Fibroblast of pulmonary artery (primary cell): Measurements from ENCODE around the gene PLXNA4.
A peak's percentile ranks its signal among the peaks of the same experiment; 100 is the strongest.

Experiments
- DNase-seq: peaks from one replicate; pipeline ENCODE4 v3.0.0-alpha.2; 2010; ENCODE audit warnings: low read depth
- H3K4me3 ChIP-seq: replicated peaks from 2 replicates; pipeline ENCODE4 v1.5.1; 2011; ENCODE audit warnings: low read depth, mild to moderate bottlenecking, control low read depth, low read length, moderate library complexity
- CTCF ChIP-seq: IDR thresholded peaks from 2 replicates; pipeline ENCODE4 v1.5.1; 2011; ENCODE audit warnings: mild to moderate bottlenecking, control low read depth, low read length, inconsistent platforms; ENCODE audit errors: missing control alignments

The PLXNA4 gene

GRCh38 chr7:132254455-132254854, 321.8 kb downstream of the PLXNA4 start:
- DNase-seq = no peak

GRCh38 chr7:132252793-132253100, 323.5 kb downstream of the PLXNA4 start:
- H3K4me3 ChIP-seq = no peak overlapping the region
- TF ChIP-seq CTCF = no peak
- DNase-seq = no peak

More at GRCh38 chr7:132254455-132254854, 321.8 kb downstream of the PLXNA4 start:
- TF ChIP-seq CTCF = no peak
- H3K4me3 ChIP-seq = no peak overlapping the region

- H3K4me3 ChIP-seq = no peak overlapping the region
- TF ChIP-seq CTCF = no peak
Observed at GRCh38 chr7:132251327-132251659, 325.0 kb downstream of the PLXNA4 start.

GRCh38 chr7:132250480-132251326, 325.6 kb downstream of the PLXNA4 start:
- no peak for DNase-seq
- TF ChIP-seq CTCF = no peak
- no peak overlapping the region for H3K4me3 ChIP-seq

More at GRCh38 chr7:132251327-132251659, 325.0 kb downstream of the PLXNA4 start:
- no peak for DNase-seq

- no peak overlapping the region for H3K4me3 ChIP-seq
- TF ChIP-seq CTCF = no peak
- DNase-seq = peak; percentile 16
Observed at GRCh38 chr7:132249256-132249971, 326.9 kb downstream of the PLXNA4 start.

GRCh38 chr7:132248841-132249240, 327.4 kb downstream of the PLXNA4 start:
- DNase-seq = no peak
- H3K4me3 ChIP-seq = no peak overlapping the region
- TF ChIP-seq CTCF = no peak
